Measurements from ENCODE around the gene EPS8L3.
"Not testable (repeated sequence)": the region's sequence is repeated elsewhere in the genome, so short reads cannot be mapped to it uniquely, and the experiment has no call there.

The EPS8L3 gene

GRCh38 chr1:109751531-109752260 lies 12.0 kb downstream of the EPS8L3 start:
- TF ChIP-seq, protein P1, sequence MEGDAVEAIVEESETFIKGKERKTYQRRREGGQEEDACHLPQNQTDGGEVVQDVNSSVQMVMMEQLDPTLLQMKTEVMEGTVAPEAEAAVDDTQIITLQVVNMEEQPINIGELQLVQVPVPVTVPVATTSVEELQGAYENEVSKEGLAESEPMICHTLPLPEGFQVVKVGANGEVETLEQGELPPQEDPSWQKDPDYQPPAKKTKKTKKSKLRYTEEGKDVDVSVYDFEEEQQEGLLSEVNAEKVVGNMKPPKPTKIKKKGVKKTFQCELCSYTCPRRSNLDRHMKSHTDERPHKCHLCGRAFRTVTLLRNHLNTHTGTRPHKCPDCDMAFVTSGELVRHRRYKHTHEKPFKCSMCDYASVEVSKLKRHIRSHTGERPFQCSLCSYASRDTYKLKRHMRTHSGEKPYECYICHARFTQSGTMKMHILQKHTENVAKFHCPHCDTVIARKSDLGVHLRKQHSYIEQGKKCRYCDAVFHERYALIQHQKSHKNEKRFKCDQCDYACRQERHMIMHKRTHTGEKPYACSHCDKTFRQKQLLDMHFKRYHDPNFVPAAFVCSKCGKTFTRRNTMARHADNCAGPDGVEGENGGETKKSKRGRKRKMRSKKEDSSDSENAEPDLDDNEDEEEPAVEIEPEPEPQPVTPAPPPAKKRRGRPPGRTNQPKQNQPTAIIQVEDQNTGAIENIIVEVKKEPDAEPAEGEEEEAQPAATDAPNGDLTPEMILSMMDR (IDR thresholded peaks at IDR 0.05): no peak
- Histone ChIP-seq H3K27ac (no peak overlapping the region), H3K9me3 (no peaks in the 10 kb centered on the region), H3K27me3 (no peaks in the 10 kb centered on the region), H3K36me3 (no peaks in the 10 kb centered on the region), H3K4me3 (ENCODE audit: low read depth in 1 of 2, low read length in 1 of 2) (no peak overlapping the region), H3K4me1 (ENCODE audit: control insufficient read depth in 1 of 2, insufficient read depth in 1 of 2, low read depth in 1 of 2, low read length in 1 of 2) (no peaks in the 10 kb centered on the region)

DNA sequence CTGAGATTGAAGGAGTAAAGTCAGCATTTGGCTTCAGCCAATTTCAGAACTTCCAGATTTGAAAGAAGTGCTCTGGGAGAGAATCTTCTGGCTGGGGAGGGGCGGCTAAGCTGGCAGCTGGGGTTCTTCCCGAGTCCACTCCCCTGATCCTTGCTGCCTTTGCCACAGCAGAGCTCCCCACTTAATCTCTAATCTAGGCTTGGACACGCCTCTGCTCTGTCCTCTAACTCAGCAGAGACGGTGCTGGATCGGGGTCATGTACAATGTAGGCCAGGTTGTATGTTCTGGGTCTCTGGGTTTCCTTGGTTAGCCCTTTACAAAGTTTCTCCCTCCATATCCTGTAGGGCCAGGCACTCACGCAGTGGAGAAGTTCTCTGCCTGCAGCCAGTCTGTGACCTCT lies 12.8 kb downstream of the EPS8L3 start:
- Histone ChIP-seq H3K36me3 (no peaks in the 10 kb centered on the region), H3K27me3 (no peaks in the 10 kb centered on the region), H3K27ac (no peak overlapping the region), H3K9me3 (no peaks in the 10 kb centered on the region), H3K4me1 (ENCODE audit: control insufficient read depth in 1 of 2, insufficient read depth in 1 of 2, low read depth in 1 of 2, low read length in 1 of 2) (no peaks in the 10 kb centered on the region), H3K4me3 (ENCODE audit: low read depth in 1 of 2, low read length in 1 of 2) (no peak overlapping the region)
- TF ChIP-seq, protein P1 (IDR thresholded peaks at IDR 0.05): no peak

DNA sequence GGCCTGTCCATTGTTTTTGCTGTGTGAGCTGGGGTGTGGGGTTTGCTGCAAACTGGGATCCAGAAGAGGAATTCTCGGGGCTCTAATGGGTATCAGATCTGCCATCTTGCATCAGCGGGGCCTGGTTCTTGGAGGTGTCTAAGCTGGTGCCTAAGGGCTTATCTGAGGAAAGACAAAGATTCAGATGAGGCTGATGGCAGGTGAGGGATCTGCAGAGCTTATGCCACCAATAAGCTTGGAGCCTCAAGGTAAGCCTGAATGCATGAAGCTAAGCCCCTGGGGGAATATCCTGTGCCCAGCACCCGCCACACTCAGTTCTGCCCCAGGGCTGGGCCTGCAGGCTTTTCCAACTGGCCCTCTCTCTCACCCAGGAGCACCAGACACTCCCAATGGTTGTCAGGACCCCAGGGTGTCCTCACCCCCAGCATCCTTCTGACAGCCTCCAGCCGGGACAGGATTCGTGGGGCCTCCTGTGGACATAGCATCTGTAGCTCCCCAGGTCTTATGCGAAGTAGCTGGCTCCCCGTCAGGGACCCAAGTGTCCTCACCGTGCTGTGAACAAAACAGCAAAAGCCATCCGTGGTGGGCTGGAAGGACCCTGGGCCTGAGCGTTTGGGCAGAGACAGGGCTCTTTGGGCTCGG lies 13.4 kb downstream of the EPS8L3 start:
- Histone ChIP-seq H3K4me3 (ENCODE audit: low read depth in 1 of 2, low read length in 1 of 2) (no peak overlapping the region), H3K9me3 (no peaks in the 10 kb centered on the region), H3K36me3 (no peaks in the 10 kb centered on the region), H3K4me1 (ENCODE audit: control insufficient read depth in 1 of 2, insufficient read depth in 1 of 2, low read depth in 1 of 2, low read length in 1 of 2) (no peaks in the 10 kb centered on the region), H3K27me3 (no peaks in the 10 kb centered on the region), H3K27ac (no peak overlapping the region)
- TF ChIP-seq, protein P1 (IDR thresholded peaks at IDR 0.05): no peak

- H3K9me3 ChIP-seq: no peaks in the 10 kb centered on the region
- H3K4me3 ChIP-seq (ENCODE audit: low read depth in 1 of 2, low read length in 1 of 2): no peak overlapping the region
- no peaks in the 10 kb centered on the region for H3K27me3 ChIP-seq
- H3K27ac ChIP-seq: no peak overlapping the region
- TF ChIP-seq, protein P1 (IDR thresholded peaks at IDR 0.05): no peak
- no peaks in the 10 kb centered on the region for H3K36me3 ChIP-seq
- H3K4me1 ChIP-seq (ENCODE audit: control insufficient read depth in 1 of 2, insufficient read depth in 1 of 2, low read depth in 1 of 2, low read length in 1 of 2): no peaks in the 10 kb centered on the region
Observed at GRCh38 chr1:109749221-109749620, 14.5 kb downstream of the EPS8L3 start.

DNA sequence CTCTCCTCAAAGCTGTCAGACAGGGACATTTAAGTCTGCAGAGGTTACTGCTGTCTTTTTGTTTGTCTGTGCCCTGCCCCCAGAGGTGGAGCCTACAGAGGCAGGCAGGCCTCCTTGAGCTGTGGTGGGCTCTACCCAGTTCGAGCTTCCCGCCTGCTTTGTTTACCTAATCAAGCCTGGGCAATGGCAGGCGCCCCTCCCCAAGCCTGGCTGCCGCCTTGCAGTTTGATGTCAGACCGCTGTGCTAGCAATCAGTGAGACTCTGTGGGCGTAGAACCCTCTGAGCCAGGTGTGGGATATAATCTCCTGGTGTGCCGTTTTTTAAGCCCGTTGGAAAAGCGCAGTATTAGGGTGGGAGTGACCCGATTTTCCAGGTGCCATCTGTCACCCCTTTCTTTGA lies 15.4 kb downstream of the EPS8L3 start:
- not testable (repeated sequence) for H3K4me1 ChIP-seq (ENCODE audit: control insufficient read depth in 1 of 2, insufficient read depth in 1 of 2, low read depth in 1 of 2, low read length in 1 of 2); H3K27ac ChIP-seq; H3K9me3 ChIP-seq; H3K4me3 ChIP-seq (ENCODE audit: low read depth in 1 of 2, low read length in 1 of 2); H3K36me3 ChIP-seq; H3K27me3 ChIP-seq

GRCh38 chr1:109740615-109741373 lies 22.9 kb downstream of the EPS8L3 start, which contains the start of gene GSTM3:
TSS of gene GSTM3 (minus strand) at chr1:109741038. CDS start at chr1:109740287, 751 bp downstream.
- H3K4me1 ChIP-seq (ENCODE audit: control insufficient read depth in 1 of 2, insufficient read depth in 1 of 2, low read depth in 1 of 2, low read length in 1 of 2): peaks cover 6 to 12% of the 10 kb centered on the region in 2 experiments
- TF ChIP-seq, protein P1 (IDR thresholded peaks at IDR 0.05): no peak
- H3K27me3 ChIP-seq: peaks cover 56% of the 10 kb centered on the region
- peak within 1 kb of the TSS; percentile 67 to 83 for H3K4me3 ChIP-seq (ENCODE audit: low read depth in 1 of 2, low read length in 1 of 2)
- no peaks in the 10 kb centered on the region for H3K9me3 ChIP-seq
- H3K27ac ChIP-seq: no peak within 1 kb of the TSS
- no peaks in the 10 kb centered on the region for H3K36me3 ChIP-seq
